K562 (cell line): ENCODE measurements around the gene LIMS1.

Experiments used
- CREM ChIP-seq: IDR thresholded peaks from 2 replicates; pipeline ENCODE4 v1.6.1; 2014; ENCODE audit warnings: antibody characterized with exemption, low read depth
- CTCF ChIP-seq, 3 experiments: IDR thresholded peaks in 2 of 3; conservative IDR thresholded peaks in 1 of 3; 2 replicates each; pipeline ENCODE4 v1.5.1; 2011 to 2012; ENCODE audit warnings: low read length in 3 of 3, mild to moderate bottlenecking in 3 of 3, control low read depth in 2 of 3, improper control_type of control experiment in 1 of 3, inconsistent platforms in 1 of 3, low read depth in 1 of 3, mixed read lengths in 1 of 3, moderate library complexity in 1 of 3; ENCODE audit not compliant: insufficient read depth in 2 of 3
- JUND ChIP-seq, 2 experiments: IDR thresholded peaks; 2 replicates in 1 of 2; 3 replicates in 1 of 2; pipeline ENCODE4 v1.6.1; 2011; ENCODE audit warnings: borderline replicate concordance in 2 of 2, low read depth in 2 of 2, low read length in 2 of 2, improper control_type of control experiment in 1 of 2, missing biosample characterization in 1 of 2, missing genetic modification characterization in 1 of 2, missing genetic modification reagents in 1 of 2
- POLR2A ChIP-seq: fragments of 450-650 bp; conservative IDR thresholded peaks from 2 replicates; pipeline ENCODE4 v1.6.1; 2016
- SMAD4 ChIP-seq: fragments of 250-450 bp; sonication (Bioruptor Pico); conservative IDR thresholded peaks from 2 replicates; pipeline ENCODE4 v1.8.0; 2021; ENCODE audit warnings: inconsistent platforms, mild to moderate bottlenecking, moderate library complexity
- SP1 ChIP-seq: sonication (generic); formaldehyde crosslinking; IDR thresholded peaks from 2 replicates; pipeline ENCODE4 v1.8.1; 2022; ENCODE audit warnings: mild to moderate bottlenecking, missing genetic modification reagents
- ZBTB1 ChIP-seq: sonication (generic); formaldehyde crosslinking; IDR thresholded peaks from 2 replicates; pipeline ENCODE4 v1.8.1; 2023; ENCODE audit warnings: missing genetic modification reagents, low read depth, mild to moderate bottlenecking, borderline replicate concordance
- ZNF408 ChIP-seq: fragments of 250-450 bp; sonication (Bioruptor Pico); IDR thresholded peaks from 2 replicates; pipeline ENCODE4 v1.4.0; 2020; ENCODE audit warnings: low read depth, mild to moderate bottlenecking, moderate library complexity
- TF ChIP-seq, protein P1 (sequence below): sonication (generic); formaldehyde crosslinking; IDR thresholded peaks from 2 replicates; pipeline ENCODE4 v1.8.1; 2022; ENCODE audit warnings: missing genetic modification reagents

DNA sequence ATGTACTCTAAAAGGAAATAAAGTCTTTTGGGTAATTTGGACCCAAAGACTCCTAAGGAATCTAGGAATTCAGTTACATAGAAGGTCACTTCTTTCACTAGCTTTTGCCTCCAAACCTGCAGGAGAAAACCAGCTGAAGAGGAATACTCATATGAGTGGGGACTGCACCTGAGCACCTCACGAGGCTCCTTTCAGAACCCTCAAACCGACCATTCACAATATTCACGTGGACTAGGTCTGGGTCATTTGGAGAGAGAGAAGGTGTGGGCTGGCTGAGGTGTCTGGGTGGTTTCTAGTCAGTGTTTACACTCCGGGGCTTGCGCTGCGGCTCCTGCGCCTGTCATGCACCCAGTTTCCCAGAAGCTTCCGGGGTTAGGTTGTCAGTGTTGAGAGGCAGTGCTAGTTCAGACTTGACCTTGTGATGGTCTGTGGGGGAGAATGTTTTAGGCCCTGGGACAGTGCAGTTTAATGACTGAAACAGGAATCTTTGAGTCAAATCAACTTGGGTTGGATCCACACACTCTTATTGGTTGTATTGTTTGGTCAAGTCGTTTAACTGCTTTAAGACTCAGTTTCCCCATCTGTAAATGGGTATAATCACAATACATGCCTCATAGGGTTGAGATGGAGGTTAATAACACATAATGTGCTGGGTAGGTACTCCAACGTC is 78.4 kb downstream of the LIMS1 start:
- TF ChIP-seq ZNF408 (CRISPR knock-in tag): no peak
- no peak for TF ChIP-seq JUND (IDR thresholded peaks at IDR 0.05; ENCODE audit: borderline replicate concordance, low read depth, low read length)
- 0 out of 3 replicates have a peak, but pooled peaks have one; percentile 11 for TF ChIP-seq JUND (tag; IDR thresholded peaks at IDR 0.05; ENCODE audit: borderline replicate concordance, low read depth, low read length)
- no peak for TF ChIP-seq CREM
- TF ChIP-seq POLR2A: no peak
- no peak for TF ChIP-seq CTCF (IDR thresholded peaks at IDR 0.05 in 2 of 3, conservative IDR thresholded peaks at IDR 0.05 in 1 of 3; ENCODE audit: insufficient read depth in 2 of 3, low read depth in 1 of 3, low read length in 3 of 3)
- TF ChIP-seq, protein P1, sequence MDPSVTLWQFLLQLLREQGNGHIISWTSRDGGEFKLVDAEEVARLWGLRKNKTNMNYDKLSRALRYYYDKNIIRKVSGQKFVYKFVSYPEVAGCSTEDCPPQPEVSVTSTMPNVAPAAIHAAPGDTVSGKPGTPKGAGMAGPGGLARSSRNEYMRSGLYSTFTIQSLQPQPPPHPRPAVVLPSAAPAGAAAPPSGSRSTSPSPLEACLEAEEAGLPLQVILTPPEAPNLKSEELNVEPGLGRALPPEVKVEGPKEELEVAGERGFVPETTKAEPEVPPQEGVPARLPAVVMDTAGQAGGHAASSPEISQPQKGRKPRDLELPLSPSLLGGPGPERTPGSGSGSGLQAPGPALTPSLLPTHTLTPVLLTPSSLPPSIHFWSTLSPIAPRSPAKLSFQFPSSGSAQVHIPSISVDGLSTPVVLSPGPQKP (CRISPR knock-in tag): no peak
- TF ChIP-seq SP1 (CRISPR knock-in tag): no peak
- no peak for TF ChIP-seq ZBTB1 (CRISPR knock-in tag)
- no peak for TF ChIP-seq SMAD4 (CRISPR knock-in tag)
